ENCODE data around the gene LARP1. TPM values are rescaled to one million over a fixed set of nuclear protein-coding genes. Genes with fewer than 3 reads are reported as not detected.
A peak's percentile ranks its signal among the peaks of the same experiment; 100 is the strongest.

LARP1 gene
- total and polyA plus RNA-seq, 9 of the 15 experiments (the other 6 are each of a cell fraction or from before 2014, with no cell fraction given), result 22.6 to 300 (median 92.0) TPM

GRCh38 chr5:154811653-154812465 is 56.7 kb downstream of the LARP1 start (continued):
- no peak for TF ChIP-seq RERE (CRISPR knock-in tag; IDR thresholded peaks at IDR 0.05; ENCODE audit: borderline replicate concordance)
- peak; percentile 42; the same call in 1 of the 2 replicates for TF ChIP-seq VEZF1 (CRISPR knock-in tag; IDR thresholded peaks at IDR 0.05)
- TF ChIP-seq ZNF274 (IDR thresholded peaks at IDR 0.05; ENCODE audit: borderline replicate concordance, low read depth, low read length), result no peak
- no peak for TF ChIP-seq SRSF1 (IDR thresholded peaks at IDR 0.05; ENCODE audit: low read depth, low read length)
- 0 out of 2 replicates have a peak, but pooled peaks have one; percentile 23 for TF ChIP-seq KLF16 (IDR thresholded peaks at IDR 0.05)
- no peak for TF ChIP-seq PHF8 (IDR thresholded peaks at IDR 0.05; ENCODE audit: borderline replicate concordance, low read length)
- TF ChIP-seq NR1H2 (CRISPR knock-in tag; IDR thresholded peaks at IDR 0.05), result no peak
- TF ChIP-seq PHB (CRISPR knock-in tag; IDR thresholded peaks at IDR 0.05), result no peak
- TF ChIP-seq, protein P1, sequence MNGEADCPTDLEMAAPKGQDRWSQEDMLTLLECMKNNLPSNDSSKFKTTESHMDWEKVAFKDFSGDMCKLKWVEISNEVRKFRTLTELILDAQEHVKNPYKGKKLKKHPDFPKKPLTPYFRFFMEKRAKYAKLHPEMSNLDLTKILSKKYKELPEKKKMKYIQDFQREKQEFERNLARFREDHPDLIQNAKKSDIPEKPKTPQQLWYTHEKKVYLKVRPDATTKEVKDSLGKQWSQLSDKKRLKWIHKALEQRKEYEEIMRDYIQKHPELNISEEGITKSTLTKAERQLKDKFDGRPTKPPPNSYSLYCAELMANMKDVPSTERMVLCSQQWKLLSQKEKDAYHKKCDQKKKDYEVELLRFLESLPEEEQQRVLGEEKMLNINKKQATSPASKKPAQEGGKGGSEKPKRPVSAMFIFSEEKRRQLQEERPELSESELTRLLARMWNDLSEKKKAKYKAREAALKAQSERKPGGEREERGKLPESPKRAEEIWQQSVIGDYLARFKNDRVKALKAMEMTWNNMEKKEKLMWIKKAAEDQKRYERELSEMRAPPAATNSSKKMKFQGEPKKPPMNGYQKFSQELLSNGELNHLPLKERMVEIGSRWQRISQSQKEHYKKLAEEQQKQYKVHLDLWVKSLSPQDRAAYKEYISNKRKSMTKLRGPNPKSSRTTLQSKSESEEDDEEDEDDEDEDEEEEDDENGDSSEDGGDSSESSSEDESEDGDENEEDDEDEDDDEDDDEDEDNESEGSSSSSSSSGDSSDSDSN (IDR thresholded peaks at IDR 0.05; ENCODE audit: borderline replicate concordance in 1 of 2, low read depth in 2 of 2, low read length in 2 of 2), result no peak
- no peak for TF ChIP-seq ELF4 (CRISPR knock-in tag; IDR thresholded peaks at IDR 0.05)
- no peak for TF ChIP-seq ZNF717 (CRISPR knock-in tag; IDR thresholded peaks at IDR 0.05)
- peak; percentile 48 to 57; a peak in 2 of 4 replicates for TF ChIP-seq KDM1A (IDR thresholded peaks at IDR 0.05)
- TF ChIP-seq RBFOX2 (IDR thresholded peaks at IDR 0.05; ENCODE audit: low read depth, low read length), result no peak
- no peak for TF ChIP-seq PTRF (tag; IDR thresholded peaks at IDR 0.05)
- no peak for TF ChIP-seq ZNF354B (CRISPR knock-in tag; IDR thresholded peaks at IDR 0.05)
- TF ChIP-seq ZNF561 (CRISPR knock-in tag; conservative IDR thresholded peaks at IDR 0.05), result no peak
- 0 out of 2 replicates have a peak, but pooled peaks have one; percentile 31 for TF ChIP-seq NFATC3 (IDR thresholded peaks at IDR 0.05)
- no peak for TF ChIP-seq SRSF7 (optimal IDR thresholded peaks at IDR 0.05; ENCODE audit: low read depth, low read length)
- TF ChIP-seq ARHGAP35 (IDR thresholded peaks at IDR 0.05; ENCODE audit: partially characterized antibody), result no peak
- no peak for TF ChIP-seq PPARD (CRISPR knock-in tag; IDR thresholded peaks at IDR 0.05)
- TF ChIP-seq ZBED1 (IDR thresholded peaks at IDR 0.05), result no peak
